B cell (primary cell): ENCODE data around the gene MBD3L2. TPM values are rescaled to one million over a fixed set of nuclear protein-coding genes. Genes with fewer than 3 reads are reported as not detected.

Experiments
- ATAC-seq: fragments of 200-7000 bp; cut with Tn5 transposase; one replicate; pipeline ENCODE4 v1.10.0; 2021; ENCODE audit warnings: low read depth, mild to moderate bottlenecking, moderate number of reproducible peaks, moderate library complexity
- CTCF ChIA-PET: fragments of 350-600 bp; sonication (Branson Sonifier 250); formaldehyde crosslinking; loops from one replicate; lab custom pipeline; 2021; ENCODE audit warnings: antibody characterized with exemption, inconsistent platforms; lab: Charles Lee
- POLR2A ChIA-PET: fragments of 350-600 bp; sonication (Branson Sonifier 250); formaldehyde crosslinking; loops from one replicate; lab custom pipeline; 2021; ENCODE audit warnings: antibody characterized with exemption; lab: Charles Lee
- DNase-seq: peaks from one replicate; pipeline ENCODE4 v3.0.0; 2013
- H2AFZ ChIP-seq: 2 replicates; pipeline ENCODE4 v1.6.1; 2012; ENCODE audit warnings: mild to moderate bottlenecking, low read depth, low read length; ENCODE audit not compliant: insufficient read depth, poor library complexity, severe bottlenecking
- H3K27ac ChIP-seq, 2 donors: 1 replicate in 1 of 2; 2 replicates in 1 of 2; pipeline ENCODE4 v1.5.1; 2012 to 2013; ENCODE audit warnings: low read length in 2 of 2, mild to moderate bottlenecking in 2 of 2, moderate library complexity in 1 of 2
- H3K27me3 ChIP-seq, 4 experiments: fragments of 200-600 bp in 1 of 4; sonication (generic) in 1 of 4; replicated peaks in 1 of 4; 1 replicate in 2 of 4; 2 replicates in 2 of 4; pipeline versions ENCODE4 v1.6.1 to v1.7.0; 2013 to 2016; ENCODE audit warnings: low read length in 3 of 4, mild to moderate bottlenecking in 2 of 4, mixed read lengths in 1 of 4, moderate library complexity in 1 of 4; ENCODE audit not compliant: insufficient read depth in 4 of 4, control insufficient read depth in 3 of 4; ENCODE audit errors: control extremely low read depth in 1 of 4
- H3K36me3 ChIP-seq, 2 experiments: replicated peaks in 1 of 2; 1 replicate in 1 of 2; 2 replicates in 1 of 2; pipeline versions ENCODE4 v1.6.1 to v1.7.1; 2013; ENCODE audit warnings: low read length in 1 of 2; ENCODE audit not compliant: insufficient read depth in 2 of 2, control insufficient read depth in 1 of 2; ENCODE audit errors: control extremely low read depth in 1 of 2, extremely low read depth in 1 of 2
- H3K4me1 ChIP-seq, 2 donors: fragments of 200-600 bp in 1 of 2; sonication (generic) in 1 of 2; 1 replicate in 1 of 2; 2 replicates in 1 of 2; pipeline versions ENCODE4 v1.5.1 to v1.6.1; 2013 to 2017; ENCODE audit warnings: low read length in 2 of 2; ENCODE audit not compliant: control insufficient read depth in 2 of 2, insufficient read depth in 2 of 2
- H3K4me2 ChIP-seq: replicated peaks from 2 replicates; pipeline ENCODE3; 2012; ENCODE audit warnings: mild to moderate bottlenecking, low read depth, low read length; ENCODE audit not compliant: poor library complexity, severe bottlenecking
- H3K4me3 ChIP-seq, 5 experiments: fragments of 200-600 bp in 1 of 5; sonication (generic) in 1 of 5; 1 replicate in 3 of 5; 2 replicates in 2 of 5; pipeline versions ENCODE4 v1.5.1 to v1.7.0; 2011 to 2016; ENCODE audit warnings: low read length in 4 of 5, mild to moderate bottlenecking in 4 of 5, low read depth in 2 of 5, control low read depth in 1 of 5, moderate library complexity in 1 of 5; ENCODE audit not compliant: insufficient read depth in 1 of 5; ENCODE audit errors: control extremely low read depth in 1 of 5, extremely low read depth in 1 of 5
- H3K79me2 ChIP-seq: fragments of 200-600 bp; sonication (generic); one replicate; pipeline ENCODE4 v1.6.0; 2016; ENCODE audit warnings: low read length; ENCODE audit not compliant: control insufficient read depth, insufficient read depth
- H3K9ac ChIP-seq: fragments of 200-600 bp; sonication (generic); 2 replicates; pipeline ENCODE4 v1.6.1; 2017; ENCODE audit warnings: mild to moderate bottlenecking, low read length, moderate library complexity
- H3K9me3 ChIP-seq, 3 donors: one replicate each; pipeline versions ENCODE4 v1.6.1 to v1.7.1; 2013; ENCODE audit warnings: low read length in 2 of 3; ENCODE audit not compliant: control insufficient read depth in 2 of 3, insufficient read depth in 1 of 3; ENCODE audit errors: control extremely low read depth in 1 of 3
- H4K20me1 ChIP-seq: 2 replicates; pipeline ENCODE4 v1.6.0; 2012; ENCODE audit warnings: mild to moderate bottlenecking, low read length; ENCODE audit not compliant: insufficient read depth, control insufficient read depth, poor library complexity, severe bottlenecking
- H3K27ac Mint-ChIP-seq: one replicate; pipeline ENCODE4 v1.8.0; 2021; ENCODE audit warnings: mixed read lengths
- H3K27me3 Mint-ChIP-seq: one replicate; pipeline ENCODE4 v1.8.0; 2021; ENCODE audit warnings: mixed read lengths
- H3K4me1 Mint-ChIP-seq: one replicate; pipeline ENCODE4 v1.8.0; 2021; ENCODE audit warnings: mixed read lengths
- H3K4me3 Mint-ChIP-seq: one replicate; pipeline ENCODE4 v1.8.0; 2021; ENCODE audit warnings: mixed read lengths
- H3K9me3 Mint-ChIP-seq: one replicate; pipeline ENCODE4 v1.8.0; 2022; ENCODE audit warnings: mixed read lengths; ENCODE audit not compliant: insufficient read depth
- CTCF ChIP-seq: fragments of 200-600 bp; IDR thresholded peaks from one replicate; pipeline ENCODE4 v1.8.0; 2022; ENCODE audit warnings: antibody characterized with exemption, mild to moderate bottlenecking
- EZH2 ChIP-seq: IDR thresholded peaks from 2 replicates; pipeline ENCODE4 v1.6.1; 2012; ENCODE audit warnings: borderline replicate concordance, low read depth, mild to moderate bottlenecking, moderate library complexity, low read length; ENCODE audit not compliant: insufficient read depth, poor library complexity, severe bottlenecking
- WGBS: methylation state at CpG from one replicate; pipeline ENCODE4 v1.1.5; 2013; ENCODE audit warnings: missing lambda C conversion rate; ENCODE audit not compliant: insufficient coverage; 5-methylcytosine and 5-hydroxymethylcytosine counted together
- intact Hi-C: fragments of 100-400 bp; cut with micrococcal nuclease; formaldehyde crosslinking; loops from one replicate; pipeline ENCODE4 v1.10.0; 2022
- polyA plus RNA-seq: library from polyadenylated mRNA; depleted of rRNA; stranded (reverse); fragments of >200 nt; gene quantifications from 2 replicates; pipeline ENCODE4 v1.2.3, GENCODE V29; 2012
- total RNA-seq, 2 donors: library from RNA; stranded (reverse); fragments of 120-200 nt in 1 of 2; gene quantifications; 1 replicate in 1 of 2; 2 replicates in 1 of 2; pipeline versions ENCODE4 v1.2.3 to v1.2.4, GENCODE V29; 2013 to 2022

Gene MBD3L2
- total and polyA plus RNA-seq, 2 donors (not counting 1 experiment from before 2014, with no cell fraction given): not detected

DNA sequence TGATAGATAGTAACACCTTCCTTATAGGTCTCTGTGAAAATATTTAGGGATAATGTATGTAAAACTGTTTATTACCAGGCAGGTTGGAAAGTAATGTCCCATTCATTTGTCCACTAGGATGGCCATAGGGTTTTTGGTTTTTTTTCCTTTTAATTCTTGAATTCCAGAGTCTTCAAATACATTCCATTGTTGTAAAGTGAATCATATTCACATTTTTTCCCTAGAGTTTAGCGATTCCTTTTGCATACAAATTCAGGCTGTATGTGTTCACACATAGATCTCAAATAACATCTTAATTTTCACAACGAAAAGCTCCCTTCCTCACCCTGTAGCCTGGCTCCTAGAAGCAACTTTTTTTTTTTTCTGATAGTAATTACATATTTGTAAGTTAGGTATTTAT, 18.6 kb downstream of the MBD3L2 start:
- intact Hi-C loops: no loop called here

More for the DNA sequence above, 18.6 kb downstream of the MBD3L2 start:
- Mint-ChIP-seq H3K4me1 (peaks cover 18% of the 10 kb centered on the region), H3K27ac (no peak overlapping the region), H3K27me3 (no peaks in the 10 kb centered on the region), H3K4me3 (no peak overlapping the region), H3K9me3 (no peaks in the 10 kb centered on the region)
- DNase-seq (no peak), ATAC-seq (no peak)
- Histone ChIP-seq H3K9me3 (peaks cover 0 to 15% (median 2%) of the 10 kb centered on the region in 3 donors), H3K4me1 (peaks cover 8 to 17% of the 10 kb centered on the region in 2 donors), H3K79me2 (peaks cover 22% of the 10 kb centered on the region), H3K4me2 (no peak overlapping the region), H4K20me1 (peaks cover 9% of the 10 kb centered on the region), H3K9ac (no peak overlapping the region), H2AFZ (no peak overlapping the region), H3K27ac (no peak overlapping the region), H3K36me3 (peaks cover 0 to 14% of the 10 kb centered on the region in 2 experiments), H3K27me3 (no peaks in the 10 kb centered on the region), H3K4me3 (no peak overlapping the region)
- ChIA-PET POLR2A (no interaction called here), CTCF (interaction anchor here (0.6 kb wide), 2 partner anchors 204 to 1294 kb away, joined by 3 read pairs; no protein-coding TSS in a partner anchor)
- TF ChIP-seq CTCF: no peak
- TF ChIP-seq EZH2: no peak
- WGBS: no CpG with 5 or more reads among the region's 2 CpGs
